GM23338 (cell line): ENCODE results near the gene STX10. TPM values are rescaled to one million over a fixed set of nuclear protein-coding genes. Genes with fewer than 3 reads are reported as not detected.

Source experiments
- ATAC-seq: fragments of 200-7000 bp; cut with Tn5 transposase; 3 replicates; pipeline ENCODE4 v1.9.1; 2020
- DNase-seq: peaks from one replicate; pipeline ENCODE4 v3.0.0-alpha.2; 2015; ENCODE audit warnings: low spot score
- H2AFZ ChIP-seq: fragments of 200-600 bp; sonication (generic); 2 replicates; pipeline ENCODE4 v1.8.0; 2016; ENCODE audit warnings: antibody characterized with exemption, mild to moderate bottlenecking, moderate library complexity
- H3F3A ChIP-seq: fragments of 200-600 bp; sonication (generic); replicated peaks from 2 replicates; pipeline ENCODE4 v1.8.0; 2017; ENCODE audit warnings: antibody characterized with exemption, mixed run types, low read depth
- H3K27ac ChIP-seq: fragments of 200-600 bp; sonication (generic); 2 replicates; pipeline ENCODE4 v1.6.1; 2016; ENCODE audit warnings: low read depth
- H3K27me3 ChIP-seq: fragments of 200-600 bp; sonication (generic); 2 replicates; pipeline ENCODE4 v1.8.0; 2016; ENCODE audit warnings: mild to moderate bottlenecking, mixed run types, moderate library complexity; ENCODE audit not compliant: insufficient read depth
- H3K36me3 ChIP-seq: fragments of 200-600 bp; sonication (generic); 2 replicates; pipeline ENCODE4 v1.8.0; 2016; ENCODE audit warnings: mild to moderate bottlenecking; ENCODE audit not compliant: insufficient read depth
- H3K4me1 ChIP-seq: fragments of 200-600 bp; sonication (generic); 2 replicates; pipeline ENCODE4 v1.8.0; 2016; ENCODE audit warnings: mild to moderate bottlenecking, moderate library complexity; ENCODE audit not compliant: insufficient read depth
- H3K4me2 ChIP-seq: fragments of 200-600 bp; sonication (generic); 2 replicates; pipeline ENCODE4 v1.7.1; 2017; ENCODE audit warnings: mixed run types
- H3K4me3 ChIP-seq: fragments of 200-600 bp; sonication (generic); 2 replicates; pipeline ENCODE4 v1.6.1; 2016; ENCODE audit warnings: mixed run types
- H3K79me2 ChIP-seq: fragments of 200-600 bp; sonication (generic); replicated peaks from 2 replicates; pipeline ENCODE4 v1.8.0; 2017; ENCODE audit warnings: mild to moderate bottlenecking; ENCODE audit not compliant: insufficient read depth
- H3K9me2 ChIP-seq: fragments of 200-600 bp; sonication (generic); 2 replicates; pipeline ENCODE4 v1.8.0; 2017; ENCODE audit not compliant: insufficient read depth
- H4K20me1 ChIP-seq: fragments of 200-600 bp; sonication (generic); replicated peaks from 2 replicates; pipeline ENCODE4 v1.8.0; 2017; ENCODE audit warnings: mild to moderate bottlenecking; ENCODE audit not compliant: insufficient read depth
- H3K27ac Mint-ChIP-seq: 2 replicates; pipeline ENCODE4 v1.8.0; 2020; ENCODE audit warnings: inconsistent platforms, mild to moderate bottlenecking, moderate library complexity, mixed read lengths
- H3K27me3 Mint-ChIP-seq: 3 replicates; pipeline ENCODE4 v1.8.0; 2022; ENCODE audit warnings: low read depth, mild to moderate bottlenecking, moderate library complexity, mixed read lengths, inconsistent platforms; ENCODE audit not compliant: insufficient read depth, poor library complexity
- H3K36me3 Mint-ChIP-seq: 3 replicates; pipeline ENCODE4 v1.8.0; 2021; ENCODE audit warnings: low read depth, mild to moderate bottlenecking, inconsistent platforms, moderate library complexity, mixed read lengths
- H3K4me1 Mint-ChIP-seq: 3 replicates; pipeline ENCODE4 v1.8.0; 2020; ENCODE audit warnings: mild to moderate bottlenecking, inconsistent platforms, mixed read lengths
- H3K4me3 Mint-ChIP-seq: 3 replicates; pipeline ENCODE4 v1.8.0; 2021; ENCODE audit warnings: moderate library complexity, mild to moderate bottlenecking, inconsistent platforms, mixed read lengths
- H3K9me3 Mint-ChIP-seq: 3 replicates; pipeline ENCODE4 v1.8.0; 2020; ENCODE audit warnings: moderate library complexity, mild to moderate bottlenecking, inconsistent platforms, mixed read lengths
- CREB1 ChIP-seq: fragments of 250-450 bp; sonication (Bioruptor Pico); IDR thresholded peaks from 2 replicates; pipeline ENCODE4 v1.5.0; 2020; ENCODE audit warnings: low read depth, mild to moderate bottlenecking, moderate library complexity
- CTCF ChIP-seq, 2 experiments: fragments of 200-600 bp in 1 of 2; sonication (generic) in 1 of 2; conservative IDR thresholded peaks; 2 replicates each; pipeline versions ENCODE4 v1.5.1 to v1.6.1; 2016 to 2017; ENCODE audit warnings: antibody characterized with exemption in 2 of 2, low read depth in 2 of 2, mild to moderate bottlenecking in 2 of 2, moderate library complexity in 1 of 2
- ETS1 ChIP-seq: IDR thresholded peaks from 2 replicates; pipeline ENCODE4 v1.6.1; 2016; ENCODE audit warnings: antibody characterized with exemption
- EZH2 ChIP-seq: fragments of 200-600 bp; sonication (generic); IDR thresholded peaks from one replicate; pipeline ENCODE4 v1.8.0; 2017; ENCODE audit warnings: antibody characterized with exemption, mild to moderate bottlenecking, low read depth; ENCODE audit not compliant: unreplicated experiment
- EZH2phosphoT487 ChIP-seq: fragments of 200-600 bp; sonication (generic); IDR thresholded peaks from one replicate; pipeline ENCODE4 v1.8.1; 2018; ENCODE audit warnings: antibody characterized with exemption; ENCODE audit not compliant: unreplicated experiment
- JUNB ChIP-seq: IDR thresholded peaks from one replicate; pipeline ENCODE4 v1.6.1; 2016; ENCODE audit warnings: antibody characterized with exemption; ENCODE audit not compliant: unreplicated experiment
- NANOG ChIP-seq: IDR thresholded peaks from 2 replicates; pipeline ENCODE4 v1.6.1; 2016; ENCODE audit warnings: antibody characterized with exemption, borderline replicate concordance
- POLR2AphosphoS5 ChIP-seq: IDR thresholded peaks from 2 replicates; pipeline ENCODE4 v1.6.1; 2016; ENCODE audit warnings: antibody characterized with exemption, low read depth
- REST ChIP-seq: IDR thresholded peaks from one replicate; pipeline ENCODE4 v1.6.1; 2018; ENCODE audit warnings: antibody characterized with exemption; ENCODE audit not compliant: unreplicated experiment
- STAT1 ChIP-seq: IDR thresholded peaks from one replicate; pipeline ENCODE4 v1.6.1; 2016; ENCODE audit warnings: antibody characterized with exemption; ENCODE audit not compliant: unreplicated experiment
- ZNF114 ChIP-seq: fragments of 250-450 bp; sonication (Bioruptor Pico); IDR thresholded peaks from 2 replicates; pipeline ENCODE4 v1.5.0; 2020; ENCODE audit warnings: mild to moderate bottlenecking, moderate library complexity
- ZNF331 ChIP-seq: fragments of 250-450 bp; sonication (Bioruptor Pico); IDR thresholded peaks from 2 replicates; pipeline ENCODE4 v1.5.0; 2020; ENCODE audit warnings: low read depth, mild to moderate bottlenecking, moderate library complexity
- ZNF462 ChIP-seq: fragments of 250-450 bp; sonication (Bioruptor Pico); IDR thresholded peaks from 2 replicates; pipeline ENCODE4 v1.5.0; 2020; ENCODE audit warnings: mild to moderate bottlenecking, moderate library complexity
- polyA plus RNA-seq: library from polyadenylated mRNA; unstranded; fragments of >200 nt; fragmentation: Nextera tagmentation; extraction: Ambion mirVana; gene quantifications from 2 replicates; pipeline ENCODE4 v1.2.1, GENCODE V29; 2016
- total RNA-seq: library from RNA; depleted of rRNA; stranded (reverse); fragments of >200 nt; shearing (Covaris generic); gene quantifications from 2 replicates; pipeline ENCODE4 v1.2.3, GENCODE V29; 2014

STX10 gene
- total and polyA plus RNA-seq, 2 experiments from 2014 or later = 42.8 to 55.9 TPM

- Mint-ChIP-seq H3K4me3 (peak overlapping the region; percentile 93), H3K9me3 (peaks cover 3% of the 10 kb centered on the region), H3K27me3 (peaks cover 35% of the 10 kb centered on the region), H3K27ac (no peak overlapping the region), H3K4me1 (peaks cover 54% of the 10 kb centered on the region), H3K36me3 (peaks cover 41% of the 10 kb centered on the region)
- H3K27ac ChIP-seq = peak overlapping the region; percentile 74; the same call in 1 of the 2 replicates
- H3K4me2 ChIP-seq = peak overlapping the region; percentile 94
- no peaks in the 10 kb centered on the region for H3K36me3 ChIP-seq
- H2AFZ ChIP-seq = no peak overlapping the region
- H3K79me2 ChIP-seq = peaks cover 84% of the 10 kb centered on the region
- H3F3A ChIP-seq = peaks cover 6% of the 10 kb centered on the region
- TF ChIP-seq POLR2AphosphoS5 = no peak
- TF ChIP-seq EZH2phosphoT487 = no peak
- TF ChIP-seq ZNF114 (CRISPR knock-in tag) = no peak
- TF ChIP-seq ETS1 = no peak
- no peak for TF ChIP-seq ZNF331 (CRISPR knock-in tag)
- TF ChIP-seq NANOG = no peak
- no peak for TF ChIP-seq REST
- TF ChIP-seq CREB1 (CRISPR knock-in tag) = no peak
- TF ChIP-seq EZH2 = no peak
- no peak for TF ChIP-seq JUNB
- no peak for TF ChIP-seq CTCF (conservative IDR thresholded peaks at IDR 0.05; ENCODE audit: low read depth in 2 of 2)
- no peak for TF ChIP-seq STAT1
- no peak for TF ChIP-seq ZNF462
- H3K9me2 ChIP-seq = no peaks in the 10 kb centered on the region
- peak overlapping the region; percentile 96 for H3K4me3 ChIP-seq
- no peak for DNase-seq
- ATAC-seq = no peak
- peaks cover 58% of the 10 kb centered on the region for H4K20me1 ChIP-seq
- H3K27me3 ChIP-seq = no peaks in the 10 kb centered on the region
- peaks cover 37% of the 10 kb centered on the region for H3K4me1 ChIP-seq
These were observed 30.1 kb downstream of the STX10 start for GRCh38 chr19:13120031-13120430.
